Heart left ventricle (tissue), 16 donors: ENCODE data around the gene PNPO. TPM values are rescaled to one million over a fixed set of nuclear protein-coding genes. Genes with fewer than 3 reads are reported as not detected.
"Not testable (repeated sequence)": the region's sequence is repeated elsewhere in the genome, so short reads cannot be mapped to it uniquely, and the experiment has no call there.

Experiments
- ATAC-seq, 4 donors: fragments of 200-7000 bp; cut with Tn5 transposase; one replicate each; pipeline ENCODE4 v1.9.1; 2020 to 2022; ENCODE audit warnings: moderate library complexity in 4 of 4, mild to moderate bottlenecking in 3 of 4, moderate number of reproducible peaks in 1 of 4
- DNase-seq, 5 donors: peaks; one replicate each; pipeline ENCODE4 v3.0.0-alpha.2; 2020
- H3K27ac ChIP-seq, 12 donors: fragments of 200-600 bp; sonication (generic) in 4 of 12; one replicate each; pipeline versions ENCODE4 v1.5.0 to v1.8.0; 2016 to 2022; ENCODE audit warnings: mild to moderate bottlenecking in 2 of 12
- H3K27me3 ChIP-seq, 9 donors: fragments of 200-600 bp; sonication (generic) in 2 of 9; one replicate each; pipeline versions ENCODE4 v1.5.1 to v1.8.0; 2016 to 2022; ENCODE audit warnings: mild to moderate bottlenecking in 3 of 9
- H3K36me3 ChIP-seq, 9 donors: fragments of 200-600 bp; sonication (generic) in 2 of 9; one replicate each; pipeline versions ENCODE4 v1.5.0 to v1.8.0; 2018 to 2022; ENCODE audit warnings: mild to moderate bottlenecking in 2 of 9
- H3K4me1 ChIP-seq, 12 donors: fragments of 200-600 bp; sonication (generic) in 4 of 12; one replicate each; pipeline versions ENCODE4 v1.5.0 to v1.8.0; 2016 to 2022; ENCODE audit warnings: mild to moderate bottlenecking in 3 of 12
- H3K4me3 ChIP-seq, 12 donors: fragments of 200-600 bp; sonication (generic) in 4 of 12; one replicate each; pipeline versions ENCODE4 v1.5.0 to v1.8.0; 2017 to 2022; ENCODE audit warnings: mild to moderate bottlenecking in 9 of 12, moderate library complexity in 4 of 12
- H3K9me3 ChIP-seq, 12 donors: fragments of 200-600 bp; sonication (generic) in 4 of 12; one replicate each; pipeline versions ENCODE4 v1.5.0 to v1.8.0; 2016 to 2022; ENCODE audit warnings: mild to moderate bottlenecking in 1 of 12
- CTCF ChIP-seq, 12 donors: fragments of 200-600 bp; sonication (generic) in 4 of 12; IDR thresholded peaks; one replicate each; pipeline versions ENCODE4 v1.5.0 to v1.8.0; 2018 to 2022; ENCODE audit warnings: antibody characterized with exemption in 12 of 12, mild to moderate bottlenecking in 5 of 12
- POLR2A ChIP-seq, 2 donors: fragments of 450-650 bp; IDR thresholded peaks; one replicate each; pipeline ENCODE4 v1.6.1; 2017; ENCODE audit warnings: antibody characterized with exemption in 2 of 2, mild to moderate bottlenecking in 2 of 2, moderate library complexity in 2 of 2
- whole genome bisulfite sequencing, 4 donors: extraction: QIAGEN DNeasy Blood & Tissue Kit in 2 of 4; methylation state at CpG; one replicate each; pipeline versions ENCODE4 v1.1.5 to v1.1.7; 2013 to 2018; 5-methylcytosine and 5-hydroxymethylcytosine counted together
- intact Hi-C, 10 donors: fragments of 100-400 bp; cut with DNase I; formaldehyde crosslinking; loops; one replicate each; pipeline versions ENCODE4 v1.11.1 to v1.14.2; 2022
- polyA plus RNA-seq, 2 donors: library from polyadenylated mRNA; stranded (reverse); fragments of 200-250 nt; gene quantifications; one replicate each; pipeline ENCODE4 v1.2.3, GENCODE V29; 2013
- total RNA-seq, 9 donors: library from RNA; depleted of rRNA in 2 of 9; stranded (reverse); fragments of >200 nt in 2 of 9; fragmentation: NEBNext Ultra II Directional in 3 of 9; extraction: Animal tissue kit (Norgen Biotek cat#: 25700) in 3 of 9; gene quantifications; one replicate each; pipeline versions ENCODE4 v1.1.0 to v1.2.4, GENCODE V29; 2016 to 2023
- donor health status: ischemic (EF 13 %, LVEDD 7.1; RV severe dilation, severe dysfunction).
- donor health status: healthy with polysubstance abuse.
- donor health status: DM: no; HTN: yes; CAD: no.
- donor health status: DM: no; HTN: no; CAD: no.
- donor health status: ischemic (EF 25% LVEDD 6.9; RV normal size, moderate dysfunction).
- donor health status: ischemic (EF 25% LVEDD 5.7; RV mildly dilated, moderate dysfunction).
- donor health status: healthy.
- donor health status: DM: yes; HTN: yes; CAD: no.
- donor health status: ischemic (EF 35%, LVEDD 5.7; RV mildly dilated, moderate dysfunction).
- donor health status: nonischemic (EF 11% LVEDD 7.7; RV severe dilation, severe dysfunction).
- donor health status: DM: yes; HTN: yes; CAD: no.
- donor health status: PGD.
- donor health status: ischemic (EF 29% LVEDD 5.4; RV normal size, mild dysfunction).
- donor health status: nonischemic (EF 23%, LVEDD 6.1; RV moderate dilation, normal function).

The PNPO gene
- total and polyA plus RNA-seq, 11 donors = 12.6 to 45.0 (median 29.7) TPM

- Histone ChIP-seq H3K4me3 (no peak overlapping the region), H3K36me3 (peaks cover 0 to 59% (median 50%) of the 10 kb centered on the region in 9 donors), H3K4me1 (peaks cover 0 to 21% (median 2%) of the 10 kb centered on the region in 12 donors), H3K27me3 (no peaks in the 10 kb centered on the region), H3K9me3 (no peaks in the 10 kb centered on the region), H3K27ac (peak overlapping the region in 10 of 12 donors; percentile 31 to 79 (median 46))
- ATAC-seq (peak; percentile 65 to 80 (median 72)), DNase-seq (peak in 2 of 5 donors; percentile 25 to 69)
- TF ChIP-seq CTCF (IDR thresholded peaks at IDR 0.05) = no peak
- TF ChIP-seq POLR2A (IDR thresholded peaks at IDR 0.05) = no peak
- intact Hi-C loops = no loop called here
- 58 to 75% (median 64%) methylated on average over 7 to 10 of the region's 10 CpGs for WGBS, 4 donors
Observed at GRCh38 chr17:47929218-47930000, 12.0 kb upstream of the PNPO start.

DNA sequence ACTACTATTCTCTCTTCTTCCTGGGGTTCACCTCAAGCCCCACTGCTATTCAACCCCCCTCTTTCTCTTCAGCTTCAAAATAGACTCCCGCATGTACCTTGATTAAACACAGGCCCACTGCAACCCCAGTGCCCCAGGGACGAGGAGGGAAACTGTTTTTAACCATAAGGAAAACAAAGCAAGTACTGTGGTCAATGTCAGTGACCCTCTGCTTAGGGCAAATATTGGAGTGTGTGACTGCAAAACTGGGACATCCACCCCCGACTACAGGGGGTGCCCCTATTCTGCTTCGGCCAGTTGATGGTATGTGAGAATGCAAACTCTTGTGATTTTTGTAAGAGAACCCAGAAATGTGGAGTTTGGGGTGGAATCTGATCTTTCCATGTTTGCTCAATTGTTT is 9.5 kb upstream of the PNPO start:
- WGBS, 4 donors = 79 to 88% (median 87%) methylated on average over 4 of the region's 4 CpGs
- H3K9me3 ChIP-seq = no peaks in the 10 kb centered on the region
- H3K36me3 ChIP-seq = peaks cover 0 to 34% (median 28%) of the 10 kb centered on the region in 9 donors
- H3K27me3 ChIP-seq = no peaks in the 10 kb centered on the region
- H3K4me1 ChIP-seq = peaks cover 0 to 21% (median 2%) of the 10 kb centered on the region in 12 donors
- DNase-seq (no peak), ATAC-seq (no peak)
- no peak overlapping the region for H3K4me3 ChIP-seq
- TF ChIP-seq CTCF (IDR thresholded peaks at IDR 0.05) (no peak), POLR2A (IDR thresholded peaks at IDR 0.05) (no peak)
- H3K27ac ChIP-seq = no peak overlapping the region
- intact Hi-C loops = no loop called here

DNA sequence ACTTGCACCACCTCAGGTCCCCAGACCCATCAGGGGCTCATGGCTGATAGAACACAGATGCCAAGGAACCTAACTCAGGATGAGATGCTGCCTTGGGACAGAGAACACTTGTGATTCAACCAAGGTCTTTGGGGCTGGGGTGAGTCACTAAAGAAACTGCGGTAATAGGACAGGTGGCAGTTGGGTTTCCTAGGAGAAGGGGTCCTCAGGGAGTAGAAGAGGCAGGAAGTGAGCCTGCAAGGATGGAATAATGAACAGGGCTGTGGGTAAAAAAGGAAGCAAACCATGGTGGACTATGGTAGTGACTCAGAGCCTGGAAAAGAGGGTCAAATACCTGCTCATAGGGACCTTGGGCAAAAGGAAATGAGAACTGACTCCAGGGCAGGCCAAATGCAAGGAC is 6.5 kb upstream of the PNPO start:
- no peak for ATAC-seq

GRCh38 chr17:47935468-47935867 is 5.9 kb upstream of the PNPO start:
- H3K27me3 ChIP-seq, DNase-seq, ATAC-seq, H3K4me3 ChIP-seq, H3K4me1 ChIP-seq, H3K9me3 ChIP-seq, intact Hi-C loops, H3K27ac ChIP-seq, H3K36me3 ChIP-seq: not testable (repeated sequence)
- WGBS, 4 donors = 79 to 89% (median 83%) methylated on average over 3 of the region's 3 CpGs

More for the DNA sequence above, 6.5 kb upstream of the PNPO start:
- WGBS, 4 donors = 76 to 90% (median 87%) methylated on average over 1 of the region's 1 CpG
- Histone ChIP-seq H3K9me3 (no peaks in the 10 kb centered on the region), H3K36me3 (peaks cover 0 to 6% (median 4%) of the 10 kb centered on the region in 9 donors), H3K27ac (no peak overlapping the region), H3K4me3 (no peak overlapping the region), H3K27me3 (no peaks in the 10 kb centered on the region), H3K4me1 (peaks cover 0 to 7% (median 0%) of the 10 kb centered on the region in 12 donors)
- TF ChIP-seq POLR2A (IDR thresholded peaks at IDR 0.05) = no peak
- no peak for TF ChIP-seq CTCF (IDR thresholded peaks at IDR 0.05)
- intact Hi-C loops = no loop called here
- DNase-seq = no peak
